DOHH2 (cell line): Measurements from ENCODE around the gene ZNF467.

Source experiments
- EZH2phosphoT487 ChIP-seq: fragments of 200-600 bp; sonication (generic); IDR thresholded peaks from 2 replicates; pipeline ENCODE4 v1.6.1; 2017; ENCODE audit warnings: borderline replicate concordance, mild to moderate bottlenecking, antibody characterized with exemption, low read length, moderate library complexity, mixed read lengths
- TF ChIP-seq, protein P1 (sequence below): fragments of 200-600 bp; sonication (generic); IDR thresholded peaks from one replicate; pipeline ENCODE4 v1.5.1; 2014; ENCODE audit warnings: antibody characterized with exemption, mild to moderate bottlenecking, low read depth, low read length; ENCODE audit not compliant: poor library complexity, severe bottlenecking

GRCh38 chr7:149815661-149816266 lies 42.4 kb upstream of the ZNF467 start:
- TF ChIP-seq, protein P1, sequence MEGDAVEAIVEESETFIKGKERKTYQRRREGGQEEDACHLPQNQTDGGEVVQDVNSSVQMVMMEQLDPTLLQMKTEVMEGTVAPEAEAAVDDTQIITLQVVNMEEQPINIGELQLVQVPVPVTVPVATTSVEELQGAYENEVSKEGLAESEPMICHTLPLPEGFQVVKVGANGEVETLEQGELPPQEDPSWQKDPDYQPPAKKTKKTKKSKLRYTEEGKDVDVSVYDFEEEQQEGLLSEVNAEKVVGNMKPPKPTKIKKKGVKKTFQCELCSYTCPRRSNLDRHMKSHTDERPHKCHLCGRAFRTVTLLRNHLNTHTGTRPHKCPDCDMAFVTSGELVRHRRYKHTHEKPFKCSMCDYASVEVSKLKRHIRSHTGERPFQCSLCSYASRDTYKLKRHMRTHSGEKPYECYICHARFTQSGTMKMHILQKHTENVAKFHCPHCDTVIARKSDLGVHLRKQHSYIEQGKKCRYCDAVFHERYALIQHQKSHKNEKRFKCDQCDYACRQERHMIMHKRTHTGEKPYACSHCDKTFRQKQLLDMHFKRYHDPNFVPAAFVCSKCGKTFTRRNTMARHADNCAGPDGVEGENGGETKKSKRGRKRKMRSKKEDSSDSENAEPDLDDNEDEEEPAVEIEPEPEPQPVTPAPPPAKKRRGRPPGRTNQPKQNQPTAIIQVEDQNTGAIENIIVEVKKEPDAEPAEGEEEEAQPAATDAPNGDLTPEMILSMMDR, result no peak
- no peak for TF ChIP-seq EZH2phosphoT487
